NCI-H345 treated with DMSO at 0.1 percent for 48 hours (cell line): ENCODE measurements around the gene KIR2DL1.
"Not testable (repeated sequence)": the region's sequence is repeated elsewhere in the genome, so short reads cannot be mapped to it uniquely, and the experiment has no call there.

Source experiments
- DNase-seq: peaks from one replicate; lab custom pipeline; 2025; ENCODE audit not compliant: unreplicated experiment; lab: John Stamatoyannopoulos, UW

KIR2DL1 gene

GRCh38 chr19:54817670-54818536, 48.3 kb downstream of the KIR2DL1 start:
- no peak for DNase-seq

GRCh38 chr19:54824416-54824815, 54.8 kb downstream of the KIR2DL1 start:
- DNase-seq = not testable (repeated sequence)

- not testable (repeated sequence) for DNase-seq
Observed at GRCh38 chr19:54825326-54825725, 55.7 kb downstream of the KIR2DL1 start.

DNA sequence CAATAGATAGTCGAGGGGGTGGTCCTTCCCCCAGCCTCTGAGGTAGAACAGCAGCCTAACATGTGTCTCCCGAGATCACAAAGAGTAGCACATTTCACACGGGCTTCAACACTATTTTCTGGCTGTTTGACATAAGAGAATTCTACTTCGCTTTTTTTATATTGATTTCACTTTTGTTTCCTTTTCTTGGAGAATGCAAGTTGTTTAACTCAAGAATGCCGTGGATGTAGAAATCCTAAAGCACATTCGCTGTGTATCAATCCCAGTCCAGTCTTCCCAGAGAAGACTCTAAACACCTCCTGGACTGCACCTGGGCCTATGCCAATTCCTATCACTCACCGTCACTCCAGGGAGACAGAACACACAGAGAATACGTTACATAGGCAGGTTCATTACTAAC, 58.5 kb downstream of the KIR2DL1 start:
- not testable (repeated sequence) for DNase-seq

- not testable (repeated sequence) for DNase-seq
Observed at GRCh38 chr19:54832496-54832895, 62.9 kb downstream of the KIR2DL1 start, which contains the start of gene KIR2DS4. KIR2DS4 (plus strand) TSS chr19:54832676.
